HepG2 (cell line): ENCODE results near the gene DND1. TPM values are rescaled to one million over a fixed set of nuclear protein-coding genes. Genes with fewer than 3 reads are reported as not detected.

Source experiments
- CEBPB ChIP-seq: IDR thresholded peaks from 2 replicates; pipeline ENCODE4 v1.6.1; 2011; ENCODE audit warnings: low read depth, low read length, improper control_type of control experiment, borderline replicate concordance
- DR1 ChIP-seq: sonication (generic); formaldehyde crosslinking; IDR thresholded peaks from 2 replicates; pipeline ENCODE4 v1.8.0; 2021; ENCODE audit warnings: mild to moderate bottlenecking, missing genetic modification reagents, inconsistent platforms
- ETV5 ChIP-seq: IDR thresholded peaks from 2 replicates; pipeline ENCODE4 v1.6.1; 2018; ENCODE audit warnings: missing biosample characterization, missing genetic modification reagents, inconsistent platforms, borderline replicate concordance
- HNF4G ChIP-seq, 2 experiments: sonication (generic) in 1 of 2; formaldehyde crosslinking in 1 of 2; IDR thresholded peaks; 2 replicates each; pipeline versions ENCODE4 v1.4.0 to v1.6.1; 2011 to 2020; ENCODE audit warnings: borderline replicate concordance in 2 of 2, low read depth in 2 of 2, mild to moderate bottlenecking in 2 of 2, low read length in 1 of 2, missing genetic modification reagents in 1 of 2, moderate library complexity in 1 of 2
- KDM4B ChIP-seq: sonication (generic); formaldehyde crosslinking; IDR thresholded peaks from 2 replicates; pipeline ENCODE4 v1.4.0; 2020; ENCODE audit warnings: missing genetic modification reagents
- NAIF1 ChIP-seq: sonication (generic); formaldehyde crosslinking; IDR thresholded peaks from 2 replicates; pipeline ENCODE4 v1.5.0; 2020; ENCODE audit warnings: mild to moderate bottlenecking, missing genetic modification reagents, borderline replicate concordance
- NCOA5 ChIP-seq: sonication (generic); formaldehyde crosslinking; IDR thresholded peaks from 2 replicates; pipeline ENCODE4 v1.4.0; 2020; ENCODE audit warnings: missing genetic modification reagents
- NCOR1 ChIP-seq: fragments of 200-600 bp; sonication (generic); IDR thresholded peaks from 2 replicates; pipeline ENCODE4 v1.7.0; 2017; ENCODE audit warnings: antibody characterized with exemption, low read length, borderline replicate concordance
- NFYB ChIP-seq: sonication (generic); formaldehyde crosslinking; IDR thresholded peaks from 2 replicates; pipeline ENCODE4 v1.4.0; 2020; ENCODE audit warnings: missing genetic modification reagents
- NR1H2 ChIP-seq: sonication (generic); formaldehyde crosslinking; IDR thresholded peaks from 2 replicates; pipeline ENCODE4 v1.8.1; 2022; ENCODE audit warnings: low read depth, missing genetic modification reagents, borderline replicate concordance
- PHF8 ChIP-seq: sonication (generic); formaldehyde crosslinking; IDR thresholded peaks from 2 replicates; pipeline ENCODE4 v1.5.0; 2020; ENCODE audit warnings: missing genetic modification reagents
- U2AF2 ChIP-seq: fragments of 200-400 bp; formaldehyde crosslinking; IDR thresholded peaks from 2 replicates; pipeline ENCODE4 v1.6.1; 2017; ENCODE audit warnings: low read depth, mild to moderate bottlenecking, low read length
- ZNF101 ChIP-seq: sonication (generic); formaldehyde crosslinking; IDR thresholded peaks from 2 replicates; pipeline ENCODE4 v1.4.0; 2020; ENCODE audit warnings: mild to moderate bottlenecking, low read depth, missing genetic modification reagents, borderline replicate concordance
- ZNF337 ChIP-seq: sonication (generic); formaldehyde crosslinking; IDR thresholded peaks from 2 replicates; pipeline ENCODE4 v1.5.1; 2020; ENCODE audit warnings: missing genetic modification reagents, low read depth, mild to moderate bottlenecking, borderline replicate concordance
- ZNF484 ChIP-seq: sonication (generic); formaldehyde crosslinking; IDR thresholded peaks from 2 replicates; pipeline ENCODE4 v1.5.1; 2020; ENCODE audit warnings: mild to moderate bottlenecking, low read depth, missing genetic modification reagents, borderline replicate concordance
- ZNF605 ChIP-seq: sonication (generic); formaldehyde crosslinking; IDR thresholded peaks from 2 replicates; pipeline ENCODE4 v1.8.0; 2022; ENCODE audit warnings: mild to moderate bottlenecking, missing genetic modification reagents
- ZNF816 ChIP-seq: sonication (generic); formaldehyde crosslinking; IDR thresholded peaks from 2 replicates; pipeline ENCODE4 v1.8.0; 2022; ENCODE audit warnings: missing genetic modification reagents, mild to moderate bottlenecking, borderline replicate concordance
- polyA plus RNA-seq, 8 experiments: library from polyadenylated mRNA; depleted of rRNA in 3 of 8; stranded (reverse) in 7 of 8; unstranded in 1 of 8; fragments of >200 nt; fragmentation: Illumina TruSeq in 4 of 8; extraction: Trizol in 4 of 8; gene quantifications; 2 replicates each; pipeline versions ENCODE4 v1.2.1 to v1.2.3, GENCODE V29; 2011 to 2016; ENCODE audit warnings: low read depth in 4 of 8, missing spikeins in 1 of 8, mixed read lengths in 1 of 8; ENCODE audit not compliant: insufficient read depth in 1 of 8
- total RNA-seq, 5 experiments: library from RNA; depleted of rRNA; stranded (reverse); fragments of >200 nt; fragmentation: Illumina TruSeq; extraction: Trizol; gene quantifications; 2 replicates each; pipeline ENCODE4 v1.2.3, GENCODE V29; 2016; ENCODE audit warnings: low read depth in 1 of 5
- TF ChIP-seq, protein P1 (sequence below): sonication (generic); formaldehyde crosslinking; IDR thresholded peaks from 2 replicates; pipeline ENCODE4 v1.8.0; 2022; ENCODE audit warnings: missing genetic modification reagents, low read depth, mild to moderate bottlenecking, borderline replicate concordance
- TF ChIP-seq, protein P2 (sequence below): sonication (generic); formaldehyde crosslinking; IDR thresholded peaks from 2 replicates; pipeline ENCODE4 v1.9.0; 2021; ENCODE audit warnings: missing genetic modification reagents, borderline replicate concordance
- TF ChIP-seq, protein P3 (sequence below): sonication (generic); formaldehyde crosslinking; IDR thresholded peaks from 2 replicates; pipeline ENCODE4; 2020; ENCODE audit warnings: missing genetic modification reagents, mild to moderate bottlenecking, borderline replicate concordance
- TF ChIP-seq, protein P4 (sequence below): sonication (generic); formaldehyde crosslinking; IDR thresholded peaks from 2 replicates; pipeline ENCODE4 v1.5.0; 2020; ENCODE audit warnings: missing genetic modification reagents

The DND1 gene
- total and polyA plus RNA-seq, 2 of the 13 experiments (the other 11 are each of a cell fraction or from before 2014, with no cell fraction given): 0.48 to 0.55 TPM

DNA sequence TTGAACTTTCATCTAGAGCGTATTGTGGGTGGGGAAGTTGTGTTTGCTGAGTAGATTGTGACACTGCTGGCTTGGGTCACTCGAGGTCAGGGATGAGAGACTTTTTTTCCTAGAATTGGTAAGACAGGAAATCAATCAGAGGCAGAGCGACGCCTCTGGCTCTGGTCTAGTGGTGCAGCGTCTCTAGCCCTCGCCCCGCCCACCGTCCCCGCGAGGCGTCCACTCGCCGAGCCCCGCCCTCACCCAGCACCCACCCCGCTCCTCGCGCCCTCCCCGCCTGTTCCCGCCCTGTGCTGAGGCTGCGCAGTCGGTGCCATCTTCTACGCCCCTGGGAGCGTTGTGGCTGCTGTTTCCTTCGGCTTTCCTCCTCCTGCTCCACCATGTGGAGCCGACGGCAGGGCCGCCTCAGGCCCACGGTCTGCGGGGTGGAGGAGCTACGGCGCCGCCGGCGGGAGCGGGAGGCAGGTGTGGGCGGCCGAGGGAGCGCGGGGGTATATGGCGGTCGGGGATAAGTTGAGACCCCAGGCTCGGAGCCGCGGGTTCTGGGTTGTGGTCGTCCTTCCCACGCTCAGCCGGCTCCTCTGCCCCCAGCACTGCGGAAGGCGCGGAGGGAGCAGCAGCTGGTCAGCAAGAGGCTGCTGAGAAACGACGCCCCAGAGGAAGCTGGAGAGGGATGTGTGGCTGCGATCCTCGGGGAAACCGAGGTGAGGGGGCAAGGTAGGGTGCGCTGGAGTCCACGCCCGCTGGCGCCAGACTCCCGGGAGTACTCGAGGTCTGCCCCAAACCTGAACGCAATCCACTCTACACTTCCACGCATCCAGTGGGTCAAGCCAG is 34.0 kb downstream of the DND1 start, which contains the start of gene TMCO6 (continued):
- peak; percentile 90 for TF ChIP-seq PHF8 (CRISPR knock-in tag)
- TF ChIP-seq ZNF337 (CRISPR knock-in tag): no peak
- peak; percentile 4; the same call in 1 of the 2 replicates for TF ChIP-seq ZNF816 (CRISPR knock-in tag)
- TF ChIP-seq U2AF2: no peak
- TF ChIP-seq NAIF1 (CRISPR knock-in tag): no peak
- TF ChIP-seq, protein P1, sequence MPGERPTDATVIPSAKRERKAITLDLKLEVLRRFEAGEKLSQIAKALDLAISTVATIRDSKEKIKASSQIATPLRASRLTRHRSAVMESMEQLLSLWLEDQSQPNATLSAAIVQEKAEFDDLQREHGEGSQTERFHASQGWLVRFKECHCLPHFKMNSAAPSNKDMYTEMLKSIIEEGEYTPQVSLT: peak; percentile 83; the same call in 1 of the 2 replicates
- TF ChIP-seq NCOR1: peak; percentile 94
- TF ChIP-seq, protein P2, sequence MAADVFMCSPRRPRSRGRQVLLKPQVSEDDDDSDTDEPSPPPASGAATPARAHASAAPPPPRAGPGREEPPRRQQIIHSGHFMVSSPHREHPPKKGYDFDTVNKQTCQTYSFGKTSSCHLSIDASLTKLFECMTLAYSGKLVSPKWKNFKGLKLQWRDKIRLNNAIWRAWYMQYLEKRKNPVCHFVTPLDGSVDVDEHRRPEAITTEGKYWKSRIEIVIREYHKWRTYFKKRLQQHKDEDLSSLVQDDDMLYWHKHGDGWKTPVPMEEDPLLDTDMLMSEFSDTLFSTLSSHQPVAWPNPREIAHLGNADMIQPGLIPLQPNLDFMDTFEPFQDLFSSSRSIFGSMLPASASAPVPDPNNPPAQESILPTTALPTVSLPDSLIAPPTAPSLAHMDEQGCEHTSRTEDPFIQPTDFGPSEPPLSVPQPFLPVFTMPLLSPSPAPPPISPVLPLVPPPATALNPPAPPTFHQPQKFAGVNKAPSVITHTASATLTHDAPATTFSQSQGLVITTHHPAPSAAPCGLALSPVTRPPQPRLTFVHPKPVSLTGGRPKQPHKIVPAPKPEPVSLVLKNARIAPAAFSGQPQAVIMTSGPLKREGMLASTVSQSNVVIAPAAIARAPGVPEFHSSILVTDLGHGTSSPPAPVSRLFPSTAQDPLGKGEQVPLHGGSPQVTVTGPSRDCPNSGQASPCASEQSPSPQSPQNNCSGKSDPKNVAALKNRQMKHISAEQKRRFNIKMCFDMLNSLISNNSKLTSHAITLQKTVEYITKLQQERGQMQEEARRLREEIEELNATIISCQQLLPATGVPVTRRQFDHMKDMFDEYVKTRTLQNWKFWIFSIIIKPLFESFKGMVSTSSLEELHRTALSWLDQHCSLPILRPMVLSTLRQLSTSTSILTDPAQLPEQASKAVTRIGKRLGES (CRISPR knock-in tag): no peak; the same call in 1 of the 2 replicates
- peak; percentile 84 for TF ChIP-seq ETV5
- no peak for TF ChIP-seq NCOA5
- TF ChIP-seq KDM4B (CRISPR knock-in tag): no peak; the same call in none of the 2 replicates
- peak; percentile 88; the same call in 1 of the 2 replicates for TF ChIP-seq ZNF101 (CRISPR knock-in tag)
- TF ChIP-seq, protein P3, sequence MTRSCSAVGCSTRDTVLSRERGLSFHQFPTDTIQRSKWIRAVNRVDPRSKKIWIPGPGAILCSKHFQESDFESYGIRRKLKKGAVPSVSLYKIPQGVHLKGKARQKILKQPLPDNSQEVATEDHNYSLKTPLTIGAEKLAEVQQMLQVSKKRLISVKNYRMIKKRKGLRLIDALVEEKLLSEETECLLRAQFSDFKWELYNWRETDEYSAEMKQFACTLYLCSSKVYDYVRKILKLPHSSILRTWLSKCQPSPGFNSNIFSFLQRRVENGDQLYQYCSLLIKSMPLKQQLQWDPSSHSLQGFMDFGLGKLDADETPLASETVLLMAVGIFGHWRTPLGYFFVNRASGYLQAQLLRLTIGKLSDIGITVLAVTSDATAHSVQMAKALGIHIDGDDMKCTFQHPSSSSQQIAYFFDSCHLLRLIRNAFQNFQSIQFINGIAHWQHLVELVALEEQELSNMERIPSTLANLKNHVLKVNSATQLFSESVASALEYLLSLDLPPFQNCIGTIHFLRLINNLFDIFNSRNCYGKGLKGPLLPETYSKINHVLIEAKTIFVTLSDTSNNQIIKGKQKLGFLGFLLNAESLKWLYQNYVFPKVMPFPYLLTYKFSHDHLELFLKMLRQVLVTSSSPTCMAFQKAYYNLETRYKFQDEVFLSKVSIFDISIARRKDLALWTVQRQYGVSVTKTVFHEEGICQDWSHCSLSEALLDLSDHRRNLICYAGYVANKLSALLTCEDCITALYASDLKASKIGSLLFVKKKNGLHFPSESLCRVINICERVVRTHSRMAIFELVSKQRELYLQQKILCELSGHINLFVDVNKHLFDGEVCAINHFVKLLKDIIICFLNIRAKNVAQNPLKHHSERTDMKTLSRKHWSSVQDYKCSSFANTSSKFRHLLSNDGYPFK (CRISPR knock-in tag): peak; percentile 72
- peak; percentile 93 for TF ChIP-seq ZNF605 (CRISPR knock-in tag)
- TF ChIP-seq ZNF484 (CRISPR knock-in tag): no peak
- peak; percentile 73; the same call in 1 of the 2 replicates for TF ChIP-seq HNF4G (IDR thresholded peaks at IDR 0.05; ENCODE audit: borderline replicate concordance, low read depth, low read length)
- no peak; the same call in 1 of the 2 replicates for TF ChIP-seq HNF4G (CRISPR knock-in tag; IDR thresholded peaks at IDR 0.05; ENCODE audit: borderline replicate concordance, low read depth)
- TF ChIP-seq NFYB (CRISPR knock-in tag): no peak
- TF ChIP-seq, protein P4, sequence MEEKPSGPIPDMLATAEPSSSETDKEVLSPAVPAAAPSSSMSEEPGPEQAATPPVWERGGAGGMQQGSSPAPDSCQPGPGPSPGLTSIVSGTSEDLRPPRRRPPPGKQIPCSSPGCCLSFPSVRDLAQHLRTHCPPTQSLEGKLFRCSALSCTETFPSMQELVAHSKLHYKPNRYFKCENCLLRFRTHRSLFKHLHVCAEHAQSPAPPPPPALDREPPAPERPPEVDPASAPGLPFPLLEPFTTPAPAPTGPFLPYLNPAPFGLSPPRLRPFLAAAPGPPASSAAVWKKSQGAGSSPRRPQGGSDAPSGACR: no peak
- TF ChIP-seq DR1 (CRISPR knock-in tag): no peak; the same call in 1 of the 2 replicates
- TF ChIP-seq CEBPB: peak; percentile 95
- TF ChIP-seq NR1H2 (CRISPR knock-in tag): peak; percentile 98
